ENCODE results near the gene ACOD1.
A peak's percentile ranks its signal among the peaks of the same experiment; 100 is the strongest.

The ACOD1 gene

GRCh38 chr13:77001963-77002587 lies 53.8 kb downstream of the ACOD1 start:
- no peak overlapping the region for H3K4me3 ChIP-seq (ENCODE audit: low read depth, low read length)
- in situ Hi-C loops (cut with HindIII; ENCODE audit: low sequenced_read_pairs): no loop called here
- no peak for DNase-seq (ENCODE audit: low read depth)
- no peak for TF ChIP-seq CTCF (IDR thresholded peaks at IDR 0.05; ENCODE audit: low read depth, low read length, missing control alignments)

- no peak overlapping the region for H3K4me3 ChIP-seq (ENCODE audit: low read depth, low read length)
- DNase-seq (ENCODE audit: low read depth): no peak
- in situ Hi-C loops (cut with HindIII; ENCODE audit: low sequenced_read_pairs): no loop called here
- peak; percentile 81 for TF ChIP-seq CTCF (IDR thresholded peaks at IDR 0.05; ENCODE audit: low read depth, low read length, missing control alignments)
Observed at GRCh38 chr13:77002590-77003190, 54.4 kb downstream of the ACOD1 start.
